Tibial nerve (tissue), 4 donors: ENCODE results near the gene CASP8AP2. TPM values are rescaled to one million over a fixed set of nuclear protein-coding genes. Genes with fewer than 3 reads are reported as not detected.
"Not testable (repeated sequence)": the region's sequence is repeated elsewhere in the genome, so short reads cannot be mapped to it uniquely, and the experiment has no call there.

Source experiments
- DNase-seq, 2 donors: peaks; one replicate each; pipeline ENCODE4 v3.0.0-alpha.2; 2019; ENCODE audit warnings: low spot score in 2 of 2
- H3K27ac ChIP-seq, 4 donors: fragments of 200-600 bp; sonication (generic) in 3 of 4; one replicate each; pipeline ENCODE4 v1.5.1; 2017 to 2019; ENCODE audit warnings: mild to moderate bottlenecking in 1 of 4
- H3K27me3 ChIP-seq, 2 donors: fragments of 200-600 bp; sonication (generic) in 1 of 2; one replicate each; pipeline versions ENCODE4 v1.5.1 to v1.6.0; 2017 to 2019
- H3K36me3 ChIP-seq, 3 donors: fragments of 200-600 bp; sonication (generic); one replicate each; pipeline ENCODE4 v1.5.1; 2018 to 2019
- H3K4me1 ChIP-seq, 4 donors: fragments of 200-600 bp; sonication (generic) in 3 of 4; one replicate each; pipeline ENCODE4 v1.5.1; 2017 to 2019
- H3K4me3 ChIP-seq, 4 donors: fragments of 200-600 bp; sonication (generic) in 3 of 4; one replicate each; pipeline ENCODE4 v1.5.1; 2017 to 2019; ENCODE audit warnings: mild to moderate bottlenecking in 1 of 4, moderate library complexity in 1 of 4
- H3K9me3 ChIP-seq, 4 donors: fragments of 200-600 bp; sonication (generic) in 3 of 4; one replicate each; pipeline ENCODE4 v1.5.1; 2017 to 2019
- EP300 ChIP-seq, 2 donors: sonication (generic); formaldehyde crosslinking; IDR thresholded peaks; one replicate each; pipeline ENCODE4 v1.6.1; 2017; ENCODE audit warnings: antibody characterized with exemption in 2 of 2, mild to moderate bottlenecking in 1 of 2
- POLR2A ChIP-seq, 2 donors: fragments of 450-650 bp; IDR thresholded peaks; one replicate each; pipeline ENCODE4 v1.6.1; 2017; ENCODE audit warnings: antibody characterized with exemption in 2 of 2, mild to moderate bottlenecking in 2 of 2, moderate library complexity in 2 of 2
- WGBS, 2 donors: methylation state at CpG; one replicate each; pipeline ENCODE4 v1.1.5; 2018; 5-methylcytosine and 5-hydroxymethylcytosine counted together
- total RNA-seq, 4 donors: library from RNA; depleted of rRNA; stranded (reverse); fragments of >200 nt; gene quantifications; one replicate each; pipeline ENCODE4 v1.1.0, GENCODE V29; 2016
- TF ChIP-seq, protein P1 (sequence below), 5 experiments: fragments of 200-600 bp in 3 of 5; fragments of 450-650 bp in 2 of 5; sonication (generic) in 3 of 5; IDR thresholded peaks; one replicate each; pipeline ENCODE4 v1.5.1; 2016 to 2019; ENCODE audit warnings: antibody characterized with exemption in 5 of 5, mild to moderate bottlenecking in 3 of 5, moderate library complexity in 2 of 5

Gene CASP8AP2
- 10 to 100 TPM; 17.4 to 21.4 (median 18.9) TPM for total RNA-seq

DNA sequence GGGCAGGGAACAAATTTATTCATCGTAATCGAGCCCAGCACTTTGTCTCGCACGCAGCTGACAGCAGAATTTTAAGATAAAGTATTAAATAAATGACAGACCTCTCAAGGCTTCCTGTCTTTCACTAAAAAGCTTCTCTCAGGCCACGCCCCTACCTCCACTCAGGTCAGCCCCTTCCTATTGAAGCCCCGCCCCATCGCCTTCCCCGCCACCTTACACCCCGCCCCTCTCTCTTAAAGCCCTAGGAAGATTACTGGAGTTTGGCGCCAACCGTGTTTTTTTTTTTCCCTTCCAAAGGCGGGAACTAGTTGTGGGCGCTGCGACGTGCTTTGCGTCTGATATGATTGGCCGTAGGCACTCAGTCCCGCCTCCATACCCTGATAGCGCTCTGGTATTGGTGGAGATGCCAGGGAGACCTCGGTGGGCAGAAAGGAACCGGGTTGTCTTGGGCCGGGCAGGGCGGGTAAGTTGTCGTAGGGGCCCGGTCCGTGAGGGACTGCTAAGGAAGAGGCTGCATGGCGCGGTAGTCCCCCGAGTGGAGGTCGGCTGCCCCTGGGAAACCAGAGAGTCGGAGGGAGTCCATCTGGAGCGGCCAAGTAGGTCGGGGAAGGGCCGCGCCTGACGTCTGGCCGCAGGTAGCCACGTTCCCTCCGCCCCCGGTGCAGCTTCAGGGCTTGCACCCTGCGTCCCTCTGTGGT lies at the start of gene CASP8AP2:
CASP8AP2 (plus strand) TSS at position 409 of the 698 bp plus-strand sequence.
- Histone ChIP-seq H3K36me3 (peaks cover 0 to 33% (median 0%) of the 10 kb centered on the region in 3 donors), H3K27ac (peak within 1 kb of the TSS; percentile 26 to 89 (median 84)), H3K27me3 (no peaks in the 10 kb centered on the region), H3K9me3 (no peaks in the 10 kb centered on the region), H3K4me3 (peak within 1 kb of the TSS; percentile 68 to 87 (median 84)), H3K4me1 (peaks cover 0 to 20% (median 6%) of the 10 kb centered on the region in 4 donors)
- WGBS, 2 donors: 0 to 1% methylated on average over 32 to 41 of the region's 41 CpGs
- peak; percentile 92 to 97 for DNase-seq
- peak in 1 of 2 donors; percentile 74 for TF ChIP-seq EP300 (IDR thresholded peaks at IDR 0.05)
- peak; percentile 19 to 76 for TF ChIP-seq POLR2A (IDR thresholded peaks at IDR 0.05)
- TF ChIP-seq, protein P1, sequence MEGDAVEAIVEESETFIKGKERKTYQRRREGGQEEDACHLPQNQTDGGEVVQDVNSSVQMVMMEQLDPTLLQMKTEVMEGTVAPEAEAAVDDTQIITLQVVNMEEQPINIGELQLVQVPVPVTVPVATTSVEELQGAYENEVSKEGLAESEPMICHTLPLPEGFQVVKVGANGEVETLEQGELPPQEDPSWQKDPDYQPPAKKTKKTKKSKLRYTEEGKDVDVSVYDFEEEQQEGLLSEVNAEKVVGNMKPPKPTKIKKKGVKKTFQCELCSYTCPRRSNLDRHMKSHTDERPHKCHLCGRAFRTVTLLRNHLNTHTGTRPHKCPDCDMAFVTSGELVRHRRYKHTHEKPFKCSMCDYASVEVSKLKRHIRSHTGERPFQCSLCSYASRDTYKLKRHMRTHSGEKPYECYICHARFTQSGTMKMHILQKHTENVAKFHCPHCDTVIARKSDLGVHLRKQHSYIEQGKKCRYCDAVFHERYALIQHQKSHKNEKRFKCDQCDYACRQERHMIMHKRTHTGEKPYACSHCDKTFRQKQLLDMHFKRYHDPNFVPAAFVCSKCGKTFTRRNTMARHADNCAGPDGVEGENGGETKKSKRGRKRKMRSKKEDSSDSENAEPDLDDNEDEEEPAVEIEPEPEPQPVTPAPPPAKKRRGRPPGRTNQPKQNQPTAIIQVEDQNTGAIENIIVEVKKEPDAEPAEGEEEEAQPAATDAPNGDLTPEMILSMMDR (IDR thresholded peaks at IDR 0.05): no peak

DNA sequence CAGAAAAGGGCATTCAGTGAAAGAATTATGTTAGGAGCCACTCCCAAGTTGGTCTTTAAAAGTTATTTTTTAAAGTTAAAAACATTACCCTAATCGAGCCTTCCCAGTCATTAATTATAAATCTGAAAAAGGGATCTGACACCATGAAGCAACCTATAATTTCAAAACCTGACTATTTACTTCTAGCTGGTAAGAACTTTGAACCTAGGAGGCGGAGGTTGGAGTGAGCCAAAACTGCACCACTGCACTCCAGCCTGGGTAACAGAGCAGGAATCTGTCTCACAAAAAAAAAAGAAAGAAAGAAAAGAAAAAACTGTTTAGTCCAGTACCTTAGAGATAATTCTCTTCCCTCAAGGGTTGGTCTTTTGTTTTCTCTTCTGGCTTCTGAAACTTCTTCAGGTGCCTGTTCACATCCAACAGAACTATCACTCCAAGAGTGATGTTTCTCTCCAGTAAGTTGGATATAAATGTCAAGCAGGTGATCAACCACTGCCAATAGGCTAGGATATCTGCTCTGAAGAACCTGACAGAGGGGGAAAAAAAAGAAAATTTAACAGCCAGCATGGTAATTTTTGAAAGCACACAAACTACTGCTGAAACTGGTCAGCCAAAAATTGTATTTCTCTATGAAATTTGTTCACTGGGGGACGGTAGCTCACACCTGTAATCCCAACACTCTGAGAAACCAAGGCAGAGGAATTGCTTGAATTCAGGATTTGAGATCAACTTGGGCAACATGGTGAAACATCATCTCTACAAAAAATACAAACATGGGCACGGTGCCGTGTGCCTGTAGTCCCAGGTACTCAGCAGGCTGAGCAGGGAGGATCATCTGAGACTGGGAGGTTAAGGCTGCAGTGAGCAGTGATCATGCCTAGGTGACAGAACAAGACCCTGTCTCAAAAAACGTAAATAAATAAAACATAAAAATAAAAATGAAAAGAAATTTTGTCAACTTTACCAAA lies 48.3 kb upstream of the CASP8AP2 start:
- no peak overlapping the region for H3K27ac ChIP-seq
- H3K9me3 ChIP-seq: peaks cover 0 to 6% (median 0%) of the 10 kb centered on the region in 4 donors
- no peak overlapping the region for H3K4me3 ChIP-seq
- TF ChIP-seq EP300 (IDR thresholded peaks at IDR 0.05) (no peak), POLR2A (IDR thresholded peaks at IDR 0.05) (no peak)
- TF ChIP-seq, protein P1 (IDR thresholded peaks at IDR 0.05): no peak
- no peaks in the 10 kb centered on the region for H3K27me3 ChIP-seq
- peaks cover 0 to 90% (median 7%) of the 10 kb centered on the region in 3 donors for H3K36me3 ChIP-seq
- H3K4me1 ChIP-seq: no peaks in the 10 kb centered on the region
- DNase-seq: no peak
- 95% methylated on average over 6 of the region's 6 CpGs for WGBS, 2 donors

DNA sequence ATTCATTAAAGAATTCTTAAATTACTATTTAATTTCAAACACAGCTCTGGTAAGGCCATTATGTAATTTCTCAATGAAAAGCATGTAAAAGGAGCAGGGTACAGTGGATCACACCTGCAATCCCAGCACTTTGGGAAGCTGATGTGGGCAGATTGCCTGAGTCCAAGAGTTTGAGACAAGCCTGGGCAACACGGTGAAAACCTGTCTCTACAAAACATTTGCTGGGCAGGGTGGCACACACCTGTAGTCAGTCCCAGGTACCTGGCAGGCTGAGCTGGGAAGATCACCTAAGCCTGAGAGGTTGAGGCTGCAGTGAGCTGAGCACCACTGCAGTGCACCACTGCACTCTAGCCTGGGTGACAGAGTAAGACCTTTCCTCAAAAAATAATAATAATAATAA lies 47.5 kb upstream of the CASP8AP2 start:
- H3K36me3 ChIP-seq: peaks cover 0 to 92% (median 7%) of the 10 kb centered on the region in 3 donors
- H3K4me3 ChIP-seq: no peak overlapping the region
- WGBS, 2 donors: 79 to 82% methylated on average over 1 of the region's 1 CpG

DNA sequence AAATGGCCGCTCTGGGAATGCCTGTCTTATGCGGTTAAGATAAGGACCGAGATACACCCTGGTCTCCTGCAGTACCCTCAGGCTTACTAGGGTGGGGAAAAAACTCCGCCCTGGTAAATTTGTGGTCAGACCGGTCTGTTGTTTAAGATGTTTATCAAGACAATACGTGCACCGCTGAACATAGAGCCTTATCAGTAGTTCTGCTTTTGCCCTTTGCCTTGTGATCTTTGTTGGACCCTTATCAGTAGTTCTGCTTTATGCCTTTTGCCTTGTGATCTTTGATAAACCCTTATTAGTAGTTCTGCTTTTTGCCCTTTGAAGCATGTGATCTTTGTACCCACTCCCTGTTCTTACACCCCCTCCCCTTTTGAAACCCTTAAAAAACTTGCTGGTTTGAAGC lies 46.4 kb upstream of the CASP8AP2 start:
- H3K27me3 ChIP-seq: not testable (repeated sequence)
- peaks cover 3 to 99% (median 7%) of the 10 kb centered on the region in 3 donors for H3K36me3 ChIP-seq

More for the DNA sequence above, 47.5 kb upstream of the CASP8AP2 start:
- TF ChIP-seq EP300 (IDR thresholded peaks at IDR 0.05) (no peak), POLR2A (IDR thresholded peaks at IDR 0.05) (no peak)
- TF ChIP-seq, protein P1 (IDR thresholded peaks at IDR 0.05): no peak
- DNase-seq: no peak
- H3K27me3 ChIP-seq: no peaks in the 10 kb centered on the region
- H3K27ac ChIP-seq: no peak overlapping the region
- no peaks in the 10 kb centered on the region for H3K4me1 ChIP-seq
- H3K9me3 ChIP-seq: peaks cover 0 to 6% (median 0%) of the 10 kb centered on the region in 4 donors

DNA sequence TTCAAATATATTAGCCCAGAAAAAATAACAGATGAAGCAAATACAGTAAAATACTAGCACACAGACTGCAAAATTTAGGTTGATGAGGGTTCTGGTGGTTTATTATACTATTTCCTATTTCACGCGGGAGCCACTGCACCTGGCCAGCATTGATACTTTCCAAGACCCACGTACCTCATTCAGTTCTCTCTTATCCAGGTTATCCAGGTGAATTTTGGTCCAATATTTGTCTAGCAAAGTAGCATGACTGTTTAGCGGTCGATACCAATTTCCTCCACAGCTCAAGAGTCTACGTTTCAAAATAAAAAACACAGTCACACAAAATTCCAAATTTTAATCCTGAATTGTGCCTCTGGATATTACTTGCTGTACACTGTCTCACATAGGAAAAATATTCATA lies 44.8 kb upstream of the CASP8AP2 start:
- Histone ChIP-seq H3K27me3 (no peaks in the 10 kb centered on the region), H3K4me1 (no peaks in the 10 kb centered on the region), H3K4me3 (no peak overlapping the region), H3K36me3 (peaks cover 3 to 100% (median 7%) of the 10 kb centered on the region in 3 donors), H3K27ac (no peak overlapping the region), H3K9me3 (peaks cover 0 to 6% (median 0%) of the 10 kb centered on the region in 4 donors)
- WGBS, 2 donors: 91 to 92% methylated on average over 6 of the region's 6 CpGs
- TF ChIP-seq EP300 (IDR thresholded peaks at IDR 0.05): no peak
- TF ChIP-seq POLR2A (IDR thresholded peaks at IDR 0.05): no peak
- TF ChIP-seq, protein P1 (IDR thresholded peaks at IDR 0.05): no peak
- DNase-seq: no peak

More for the DNA sequence above, 46.4 kb upstream of the CASP8AP2 start:
- not testable (repeated sequence) for H3K9me3 ChIP-seq, H3K27ac ChIP-seq, H3K4me3 ChIP-seq, DNase-seq, H3K4me1 ChIP-seq
- WGBS, 2 donors: 92 to 97% methylated on average over 7 of the region's 7 CpGs
